ENCODE measurements around the gene HLF.
A peak's percentile ranks its signal among the peaks of the same experiment; 100 is the strongest.

Gene HLF

GRCh38 chr17:55275894-55276804, 11.4 kb downstream of the HLF start:
- no peak for DNase-seq (ENCODE audit: low spot score)

GRCh38 chr17:55278173-55278961, 13.6 kb downstream of the HLF start:
- DNase-seq (ENCODE audit: low spot score): no peak

- no peak for DNase-seq (ENCODE audit: low spot score)
These were observed 14.4 kb downstream of the HLF start for GRCh38 chr17:55279203-55279602.

GRCh38 chr17:55279788-55280187, 15.0 kb downstream of the HLF start:
- no peak for DNase-seq (ENCODE audit: low spot score)

- no peak for DNase-seq (ENCODE audit: low spot score)
These were observed 15.5 kb downstream of the HLF start for GRCh38 chr17:55280212-55280611.

- DNase-seq (ENCODE audit: low spot score): no peak
These were observed 17.1 kb downstream of the HLF start for GRCh38 chr17:55281649-55282378.

- DNase-seq (ENCODE audit: low spot score): no peak
These were observed 17.6 kb downstream of the HLF start for GRCh38 chr17:55282379-55282702.

- DNase-seq (ENCODE audit: low spot score): no peak
These were observed 18.0 kb downstream of the HLF start for GRCh38 chr17:55282741-55283140.

- no peak for DNase-seq (ENCODE audit: low spot score)
These were observed 18.7 kb downstream of the HLF start for GRCh38 chr17:55283256-55283965.

GRCh38 chr17:55284001-55284884, 19.5 kb downstream of the HLF start:
- DNase-seq (ENCODE audit: low spot score): no peak

- DNase-seq (ENCODE audit: low spot score): no peak
These were observed 20.2 kb downstream of the HLF start for GRCh38 chr17:55284944-55285339.

- DNase-seq (ENCODE audit: low spot score): peak; percentile 69
These were observed 20.9 kb downstream of the HLF start for GRCh38 chr17:55285340-55286301.

- peak; percentile 77 for DNase-seq (ENCODE audit: low spot score)
These were observed 22.2 kb downstream of the HLF start for GRCh38 chr17:55286681-55287589.

- no peak for DNase-seq (ENCODE audit: low spot score)
These were observed 23.8 kb downstream of the HLF start for GRCh38 chr17:55288356-55289105.

GRCh38 chr17:55289106-55289446, 24.3 kb downstream of the HLF start:
- DNase-seq (ENCODE audit: low spot score): no peak

GRCh38 chr17:55289978-55290377, 25.2 kb downstream of the HLF start:
- DNase-seq (ENCODE audit: low spot score): no peak

GRCh38 chr17:55290492-55291113, 25.8 kb downstream of the HLF start:
- no peak for DNase-seq (ENCODE audit: low spot score)

GRCh38 chr17:55291114-55291507, 26.4 kb downstream of the HLF start:
- DNase-seq (ENCODE audit: low spot score): no peak

Data from cerebellar cortex (tissue), 1 donor.